Esophagus mucosa (tissue), 1 donor: ENCODE data around the gene GPAM. TPM values are rescaled to one million over a fixed set of nuclear protein-coding genes. Genes with fewer than 3 reads are reported as not detected.
A peak's percentile ranks its signal among the peaks of the same experiment; 100 is the strongest.

Experiments used
- ATAC-seq: fragments of 200-7000 bp; cut with Tn5 transposase; one replicate; pipeline ENCODE4 v1.9.1; 2020
- total RNA-seq: library from RNA; stranded (reverse); gene quantifications from one replicate; pipeline ENCODE4 v1.2.4, GENCODE V29; 2023
- donor health status: DM: yes; HTN: yes; CAD: no.

GPAM gene
- total RNA-seq, 1 donor from 2014 or later: 3.8 TPM

DNA sequence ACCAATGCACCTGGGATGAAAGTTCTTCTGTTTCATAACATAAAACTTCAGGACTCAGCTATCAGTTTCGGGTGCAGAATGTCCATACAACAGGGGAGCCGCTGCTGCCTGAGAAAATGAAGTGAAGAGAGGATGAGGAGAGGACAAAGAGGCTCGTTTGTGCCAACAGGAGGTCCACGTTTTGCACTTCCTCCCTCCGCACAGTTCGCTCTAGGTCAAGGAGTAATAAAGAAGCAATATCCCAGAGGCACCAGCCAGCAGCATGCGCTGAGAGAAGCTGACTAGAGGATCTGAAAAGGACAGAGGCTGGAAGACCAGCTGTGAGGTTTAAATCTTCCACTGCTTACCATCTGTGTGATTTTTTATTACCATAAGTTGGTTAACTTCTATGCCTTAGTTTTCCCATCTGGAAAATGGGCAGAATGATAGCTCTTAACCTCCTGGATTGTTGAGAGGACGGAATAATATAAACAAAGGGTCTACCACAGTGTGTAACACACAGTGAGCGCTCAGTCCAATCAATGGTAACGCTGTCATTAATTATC lies 709 bp downstream of the GPAM start:
- no peak for ATAC-seq

- no peak for ATAC-seq
These were observed 6.3 kb downstream of the GPAM start for GRCh38 chr10:112177247-112177646.

GRCh38 chr10:112176543-112176942 lies 7.0 kb downstream of the GPAM start:
- ATAC-seq: no peak

DNA sequence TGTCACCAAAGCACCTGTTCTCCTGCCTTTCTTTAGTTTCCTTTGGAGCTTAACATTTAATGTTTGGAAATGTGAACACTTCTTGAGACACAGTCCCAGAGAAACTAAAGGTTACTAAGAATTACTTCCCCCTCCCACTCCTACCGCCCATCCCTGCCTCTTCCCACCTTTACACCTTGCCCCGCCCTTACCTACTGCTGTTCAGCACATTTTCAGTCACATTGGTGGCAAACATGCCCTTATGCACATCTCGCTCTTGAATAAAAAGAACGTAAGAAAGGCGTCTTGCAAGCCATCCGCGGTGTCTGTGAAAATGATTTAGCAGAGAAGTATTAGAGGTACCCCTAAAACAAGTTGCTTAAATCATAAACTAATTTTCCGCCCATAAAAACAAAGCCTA lies 8.2 kb downstream of the GPAM start:
- ATAC-seq: no peak

DNA sequence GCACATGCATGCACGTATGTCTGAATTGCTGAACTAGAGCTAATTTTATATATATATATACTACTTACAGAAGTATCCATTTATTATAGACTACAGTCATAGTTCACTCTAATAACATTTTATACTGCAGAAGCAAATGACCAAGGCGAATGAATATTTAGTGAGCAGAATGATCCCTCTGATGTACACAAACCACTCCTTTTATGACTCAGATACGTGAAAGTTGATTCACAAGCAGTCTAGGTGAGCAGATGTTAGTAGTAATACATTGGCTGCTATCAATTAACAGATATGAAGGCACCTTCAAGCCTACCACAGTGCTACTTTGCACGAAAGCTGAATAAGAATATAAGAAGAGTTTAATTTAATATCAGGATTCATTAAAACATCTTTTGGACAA lies 10.4 kb downstream of the GPAM start:
- no peak for ATAC-seq

DNA sequence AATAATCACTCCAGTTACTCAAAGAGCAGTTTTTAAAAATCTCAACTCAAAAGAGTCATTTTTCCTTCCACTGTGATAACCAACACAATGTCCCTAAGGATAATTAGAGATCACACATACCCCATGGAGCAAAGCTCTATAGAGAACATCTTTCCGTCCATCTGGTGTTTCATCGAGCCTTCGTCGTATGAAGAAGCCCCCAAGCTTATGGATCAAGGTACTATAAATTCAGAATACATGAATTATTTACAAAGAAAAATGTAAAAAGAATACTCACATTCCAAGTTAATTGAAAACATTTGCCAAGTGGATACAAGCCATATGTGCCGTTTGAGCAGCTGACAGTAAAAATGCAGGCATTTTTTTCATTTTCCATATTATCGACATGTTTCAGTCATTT lies 14.8 kb downstream of the GPAM start:
- ATAC-seq: no peak

GRCh38 chr10:112166800-112167199 lies 16.8 kb downstream of the GPAM start:
- ATAC-seq: no peak

GRCh38 chr10:112161757-112162518 lies 21.6 kb downstream of the GPAM start:
- ATAC-seq: no peak

DNA sequence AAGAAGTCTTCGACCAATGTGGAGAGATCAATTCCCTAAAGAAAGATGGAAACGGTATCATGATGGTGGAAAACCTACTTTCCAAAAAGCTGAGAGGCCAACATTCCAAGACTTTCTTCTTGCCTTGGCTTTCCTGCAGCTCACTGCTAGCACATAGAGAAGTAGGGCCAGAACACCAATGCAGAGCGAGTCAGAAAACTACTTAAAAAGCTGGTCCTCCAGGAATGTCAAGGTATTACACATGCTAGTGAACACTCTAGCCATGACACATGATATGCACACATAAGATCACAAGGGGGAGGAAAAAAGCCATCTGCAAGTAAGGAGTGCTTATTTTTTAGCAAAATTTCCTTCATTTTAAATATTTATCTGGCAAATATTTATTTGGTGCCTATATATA lies 22.7 kb downstream of the GPAM start:
- ATAC-seq: no peak

DNA sequence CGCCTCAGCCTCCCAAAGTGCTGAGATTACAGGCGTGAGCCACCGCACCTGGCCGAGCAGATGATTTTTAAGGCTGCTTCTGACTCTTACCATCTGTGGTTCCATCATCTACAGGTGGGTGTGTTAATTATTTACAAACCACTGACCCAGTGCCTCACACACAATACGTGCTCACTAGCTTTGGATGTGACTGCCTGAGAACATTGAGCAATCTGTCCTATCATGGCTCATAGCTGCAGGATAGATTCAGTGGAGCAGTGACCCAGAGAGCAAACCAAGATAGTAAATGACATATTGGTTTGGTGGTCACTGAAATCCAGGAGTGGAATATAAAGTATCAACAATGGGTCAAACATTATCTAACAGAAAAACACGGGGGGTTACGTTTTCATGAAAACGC lies 24.1 kb downstream of the GPAM start:
- ATAC-seq: no peak

DNA sequence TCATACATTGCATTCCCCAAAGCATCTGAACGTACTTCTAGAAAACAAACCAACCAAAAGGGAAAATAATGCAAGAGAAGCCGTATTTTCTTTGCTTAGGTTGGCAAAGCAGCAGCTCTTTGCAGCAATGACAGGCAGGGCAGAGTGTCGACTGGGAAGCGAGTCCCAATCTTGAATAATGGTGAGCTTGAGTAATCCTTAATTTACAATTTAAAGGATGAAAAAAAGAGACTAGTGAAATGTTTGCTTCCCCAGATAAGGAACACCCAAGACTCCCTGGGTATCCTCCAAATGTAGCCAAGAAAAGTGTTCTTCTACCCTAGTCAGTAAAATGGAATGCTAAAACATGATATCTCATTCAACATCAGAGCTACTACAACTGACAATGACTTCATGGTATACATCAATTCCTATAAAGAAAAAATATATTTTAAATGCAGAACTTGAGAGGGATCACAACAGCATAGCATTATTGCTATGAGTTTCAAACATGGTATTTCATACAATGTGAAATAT lies 32.0 kb downstream of the GPAM start:
- ATAC-seq: no peak

GRCh38 chr10:112148331-112148730 lies 35.2 kb downstream of the GPAM start:
- ATAC-seq: no peak

- no peak for ATAC-seq
These were observed 36.8 kb downstream of the GPAM start for GRCh38 chr10:112146799-112147198.

DNA sequence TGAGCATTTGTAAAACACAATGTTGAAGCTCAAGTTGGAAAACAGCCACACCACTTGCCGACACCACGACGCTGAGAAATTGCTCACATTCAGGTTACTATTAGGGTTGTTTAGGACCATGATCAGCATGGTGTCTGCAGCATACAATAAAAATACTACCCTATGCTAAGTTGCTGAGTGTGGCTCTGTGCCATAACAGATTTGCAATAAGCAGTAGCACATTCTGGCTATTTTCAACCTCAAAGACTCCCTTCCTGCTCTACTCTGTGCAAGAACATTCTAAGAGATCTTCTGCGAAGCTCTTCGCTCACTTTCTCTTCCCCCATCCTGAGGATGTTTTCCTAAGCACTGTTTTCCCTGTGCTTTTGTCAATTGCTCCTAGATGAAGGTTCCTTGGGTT lies 38.3 kb downstream of the GPAM start:
- ATAC-seq: no peak

DNA sequence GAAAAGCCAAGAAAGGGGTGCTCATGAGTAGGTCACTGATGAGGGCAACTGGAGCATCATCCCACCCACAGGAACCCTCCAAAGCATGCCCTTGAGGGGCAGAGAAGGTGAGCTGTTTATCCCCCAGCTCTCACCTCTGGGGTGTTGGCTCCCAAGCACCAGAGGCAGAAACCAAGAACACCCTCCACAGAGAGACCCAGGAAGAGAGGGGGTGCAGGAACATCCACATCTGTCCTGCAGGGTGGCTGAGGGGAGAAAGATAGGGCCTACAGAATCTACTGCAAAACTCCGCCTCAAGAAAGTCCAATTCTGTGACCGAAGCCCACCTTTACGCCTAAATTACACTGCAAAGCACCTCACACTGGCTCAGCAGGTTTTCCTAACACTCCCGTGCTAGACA lies 40.1 kb downstream of the GPAM start:
- ATAC-seq: no peak

DNA sequence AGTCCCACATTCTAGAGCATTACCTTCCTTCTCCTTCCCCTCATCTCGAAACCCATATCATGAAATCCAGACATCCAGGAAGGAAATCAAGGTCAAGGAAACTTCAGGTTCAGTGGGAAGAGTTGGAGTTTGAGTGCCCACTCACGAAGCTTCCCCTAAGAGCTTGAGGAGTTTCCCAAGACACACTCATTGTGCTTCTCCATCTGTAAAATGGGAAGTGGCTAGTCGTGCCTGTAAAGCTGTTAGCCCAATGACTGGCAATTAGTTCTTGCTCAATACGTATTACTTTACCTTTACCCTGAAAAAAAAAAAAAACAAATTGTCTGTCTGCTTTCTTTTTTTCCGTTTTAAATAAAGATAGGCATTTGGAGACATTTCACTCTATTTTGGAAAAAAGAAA lies 42.3 kb downstream of the GPAM start:
- no peak for ATAC-seq

- ATAC-seq: peak; percentile 88
These were observed 43.2 kb downstream of the GPAM start for GRCh38 chr10:112140110-112140970.

- no peak for ATAC-seq
These were observed 44.4 kb downstream of the GPAM start for GRCh38 chr10:112139176-112139575.

GRCh38 chr10:112137154-112137987 lies 46.2 kb downstream of the GPAM start:
- ATAC-seq: peak; percentile 75

DNA sequence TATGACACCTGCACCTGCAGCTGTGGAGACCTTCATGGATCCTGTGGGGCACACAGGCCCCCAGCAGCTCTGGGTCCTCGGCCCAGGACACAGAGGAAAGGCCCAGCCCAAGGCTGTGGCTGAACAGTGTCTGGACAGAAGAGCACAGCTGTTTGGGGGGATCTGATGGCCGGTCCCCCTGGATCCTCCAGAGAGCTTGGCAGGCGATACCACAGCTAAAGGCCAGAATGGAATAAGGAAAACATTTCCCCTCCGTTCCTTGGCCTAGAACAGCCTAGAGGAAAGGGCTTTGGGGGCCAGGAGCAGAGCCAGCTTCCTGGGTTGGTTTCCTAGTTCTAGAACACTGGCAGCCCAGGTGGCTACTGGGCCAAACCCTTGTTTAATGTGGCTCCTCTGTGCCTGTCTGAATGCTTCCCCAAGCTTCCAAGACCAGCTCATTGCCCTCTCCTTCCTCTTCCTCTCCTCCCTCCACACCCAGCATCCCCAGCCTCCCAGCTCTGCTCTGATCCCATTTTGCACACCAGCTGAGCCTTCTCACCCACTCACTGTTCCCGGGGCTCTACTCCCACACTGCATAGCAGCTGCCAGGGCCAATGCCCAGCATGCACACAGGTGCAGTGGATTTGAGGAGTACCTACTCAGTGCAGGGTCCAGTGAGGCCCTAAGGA lies 46.9 kb downstream of the GPAM start:
- no peak for ATAC-seq

DNA sequence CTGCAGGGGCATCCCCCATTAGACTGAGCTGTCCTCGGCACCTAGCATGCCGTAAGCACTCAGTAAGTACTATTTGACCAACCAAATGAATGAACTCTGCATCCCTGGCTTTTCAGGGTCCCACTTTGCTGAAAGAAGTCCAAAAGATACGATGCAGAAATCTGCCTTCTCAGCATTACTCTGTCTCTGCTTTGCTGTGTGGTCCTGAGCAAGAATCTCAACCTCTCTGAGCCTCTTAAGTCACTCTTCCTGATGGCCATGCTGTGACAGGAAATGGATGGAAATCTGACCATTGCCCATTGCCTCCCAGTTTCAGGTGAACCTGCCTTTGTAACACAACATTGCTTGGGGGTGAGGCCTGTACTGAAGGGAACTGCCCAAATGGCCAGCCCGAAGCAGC lies 48.0 kb downstream of the GPAM start:
- ATAC-seq: no peak

GRCh38 chr10:112132435-112132834 lies 51.1 kb downstream of the GPAM start:
- no peak for ATAC-seq
